GM23338 (cell line): ENCODE data around the gene OSBPL10. TPM values are rescaled to one million over a fixed set of nuclear protein-coding genes. Genes with fewer than 3 reads are reported as not detected.

Experiments
- ATAC-seq: fragments of 200-7000 bp; cut with Tn5 transposase; 3 replicates; pipeline ENCODE4 v1.9.1; 2020
- DNase-seq: peaks from one replicate; pipeline ENCODE4 v3.0.0-alpha.2; 2015; ENCODE audit warnings: low spot score
- H2AFZ ChIP-seq: fragments of 200-600 bp; sonication (generic); 2 replicates; pipeline ENCODE4 v1.8.0; 2016; ENCODE audit warnings: antibody characterized with exemption, mild to moderate bottlenecking, moderate library complexity
- H3F3A ChIP-seq: fragments of 200-600 bp; sonication (generic); replicated peaks from 2 replicates; pipeline ENCODE4 v1.8.0; 2017; ENCODE audit warnings: antibody characterized with exemption, mixed run types, low read depth
- H3K27ac ChIP-seq: fragments of 200-600 bp; sonication (generic); 2 replicates; pipeline ENCODE4 v1.6.1; 2016; ENCODE audit warnings: low read depth
- H3K27me3 ChIP-seq: fragments of 200-600 bp; sonication (generic); 2 replicates; pipeline ENCODE4 v1.8.0; 2016; ENCODE audit warnings: mild to moderate bottlenecking, mixed run types, moderate library complexity; ENCODE audit not compliant: insufficient read depth
- H3K36me3 ChIP-seq: fragments of 200-600 bp; sonication (generic); 2 replicates; pipeline ENCODE4 v1.8.0; 2016; ENCODE audit warnings: mild to moderate bottlenecking; ENCODE audit not compliant: insufficient read depth
- H3K4me1 ChIP-seq: fragments of 200-600 bp; sonication (generic); 2 replicates; pipeline ENCODE4 v1.8.0; 2016; ENCODE audit warnings: mild to moderate bottlenecking, moderate library complexity; ENCODE audit not compliant: insufficient read depth
- H3K4me2 ChIP-seq: fragments of 200-600 bp; sonication (generic); 2 replicates; pipeline ENCODE4 v1.7.1; 2017; ENCODE audit warnings: mixed run types
- H3K4me3 ChIP-seq: fragments of 200-600 bp; sonication (generic); 2 replicates; pipeline ENCODE4 v1.6.1; 2016; ENCODE audit warnings: mixed run types
- H3K79me2 ChIP-seq: fragments of 200-600 bp; sonication (generic); replicated peaks from 2 replicates; pipeline ENCODE4 v1.8.0; 2017; ENCODE audit warnings: mild to moderate bottlenecking; ENCODE audit not compliant: insufficient read depth
- H3K9me2 ChIP-seq: fragments of 200-600 bp; sonication (generic); 2 replicates; pipeline ENCODE4 v1.8.0; 2017; ENCODE audit not compliant: insufficient read depth
- H4K20me1 ChIP-seq: fragments of 200-600 bp; sonication (generic); replicated peaks from 2 replicates; pipeline ENCODE4 v1.8.0; 2017; ENCODE audit warnings: mild to moderate bottlenecking; ENCODE audit not compliant: insufficient read depth
- H3K27ac Mint-ChIP-seq: 2 replicates; pipeline ENCODE4 v1.8.0; 2020; ENCODE audit warnings: inconsistent platforms, mild to moderate bottlenecking, moderate library complexity, mixed read lengths
- H3K27me3 Mint-ChIP-seq: 3 replicates; pipeline ENCODE4 v1.8.0; 2022; ENCODE audit warnings: low read depth, mild to moderate bottlenecking, moderate library complexity, mixed read lengths, inconsistent platforms; ENCODE audit not compliant: insufficient read depth, poor library complexity
- H3K36me3 Mint-ChIP-seq: 3 replicates; pipeline ENCODE4 v1.8.0; 2021; ENCODE audit warnings: low read depth, mild to moderate bottlenecking, inconsistent platforms, moderate library complexity, mixed read lengths
- H3K4me1 Mint-ChIP-seq: 3 replicates; pipeline ENCODE4 v1.8.0; 2020; ENCODE audit warnings: mild to moderate bottlenecking, inconsistent platforms, mixed read lengths
- H3K4me3 Mint-ChIP-seq: 3 replicates; pipeline ENCODE4 v1.8.0; 2021; ENCODE audit warnings: moderate library complexity, mild to moderate bottlenecking, inconsistent platforms, mixed read lengths
- H3K9me3 Mint-ChIP-seq: 3 replicates; pipeline ENCODE4 v1.8.0; 2020; ENCODE audit warnings: moderate library complexity, mild to moderate bottlenecking, inconsistent platforms, mixed read lengths
- CREB1 ChIP-seq: fragments of 250-450 bp; sonication (Bioruptor Pico); IDR thresholded peaks from 2 replicates; pipeline ENCODE4 v1.5.0; 2020; ENCODE audit warnings: low read depth, mild to moderate bottlenecking, moderate library complexity
- ETS1 ChIP-seq: IDR thresholded peaks from 2 replicates; pipeline ENCODE4 v1.6.1; 2016; ENCODE audit warnings: antibody characterized with exemption
- EZH2 ChIP-seq: fragments of 200-600 bp; sonication (generic); IDR thresholded peaks from one replicate; pipeline ENCODE4 v1.8.0; 2017; ENCODE audit warnings: antibody characterized with exemption, mild to moderate bottlenecking, low read depth; ENCODE audit not compliant: unreplicated experiment
- EZH2phosphoT487 ChIP-seq: fragments of 200-600 bp; sonication (generic); IDR thresholded peaks from one replicate; pipeline ENCODE4 v1.8.1; 2018; ENCODE audit warnings: antibody characterized with exemption; ENCODE audit not compliant: unreplicated experiment
- JUNB ChIP-seq: IDR thresholded peaks from one replicate; pipeline ENCODE4 v1.6.1; 2016; ENCODE audit warnings: antibody characterized with exemption; ENCODE audit not compliant: unreplicated experiment
- POLR2AphosphoS5 ChIP-seq: IDR thresholded peaks from 2 replicates; pipeline ENCODE4 v1.6.1; 2016; ENCODE audit warnings: antibody characterized with exemption, low read depth
- STAT1 ChIP-seq: IDR thresholded peaks from one replicate; pipeline ENCODE4 v1.6.1; 2016; ENCODE audit warnings: antibody characterized with exemption; ENCODE audit not compliant: unreplicated experiment
- ZNF114 ChIP-seq: fragments of 250-450 bp; sonication (Bioruptor Pico); IDR thresholded peaks from 2 replicates; pipeline ENCODE4 v1.5.0; 2020; ENCODE audit warnings: mild to moderate bottlenecking, moderate library complexity
- ZNF331 ChIP-seq: fragments of 250-450 bp; sonication (Bioruptor Pico); IDR thresholded peaks from 2 replicates; pipeline ENCODE4 v1.5.0; 2020; ENCODE audit warnings: low read depth, mild to moderate bottlenecking, moderate library complexity
- ZNF462 ChIP-seq: fragments of 250-450 bp; sonication (Bioruptor Pico); IDR thresholded peaks from 2 replicates; pipeline ENCODE4 v1.5.0; 2020; ENCODE audit warnings: mild to moderate bottlenecking, moderate library complexity
- polyA plus RNA-seq: library from polyadenylated mRNA; unstranded; fragments of >200 nt; fragmentation: Nextera tagmentation; extraction: Ambion mirVana; gene quantifications from 2 replicates; pipeline ENCODE4 v1.2.1, GENCODE V29; 2016
- total RNA-seq: library from RNA; depleted of rRNA; stranded (reverse); fragments of >200 nt; shearing (Covaris generic); gene quantifications from 2 replicates; pipeline ENCODE4 v1.2.3, GENCODE V29; 2014

The OSBPL10 gene
- total and polyA plus RNA-seq, 2 experiments from 2014 or later = 23.8 to 149 TPM

DNA sequence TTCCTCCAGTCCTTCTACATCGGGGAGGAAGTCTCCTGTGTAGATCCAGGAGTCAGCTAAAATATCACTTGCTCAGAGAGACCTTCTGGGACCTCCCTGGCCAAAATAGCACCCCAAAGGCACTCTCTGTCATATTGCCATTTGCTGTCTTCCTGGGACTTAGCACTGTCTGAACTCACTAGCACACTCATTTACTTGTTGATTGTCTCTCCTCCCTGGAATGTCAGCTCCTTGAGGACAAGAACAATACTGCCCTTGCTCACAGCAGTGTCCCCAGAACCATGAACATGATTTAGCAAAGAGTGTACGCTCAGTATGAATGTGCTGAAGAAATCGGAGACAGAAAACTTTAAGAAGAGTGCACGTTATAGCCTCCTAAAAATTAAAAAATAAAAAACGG, 245.4 kb downstream of the OSBPL10 start:
- Mint-ChIP-seq H3K4me1 (peaks cover 26% of the 10 kb centered on the region), H3K27ac (no peak overlapping the region), H3K4me3 (no peak overlapping the region), H3K36me3 (peaks cover 24% of the 10 kb centered on the region), H3K9me3 (no peaks in the 10 kb centered on the region), H3K27me3 (no peaks in the 10 kb centered on the region)
- Histone ChIP-seq H4K20me1 (peaks cover 3% of the 10 kb centered on the region), H3F3A (no peaks in the 10 kb centered on the region), H2AFZ (no peak overlapping the region), H3K4me1 (peaks cover 5% of the 10 kb centered on the region; the same call in 1 of the 2 replicates), H3K36me3 (no peaks in the 10 kb centered on the region), H3K9me2 (no peaks in the 10 kb centered on the region), H3K4me2 (no peak overlapping the region), H3K27me3 (no peaks in the 10 kb centered on the region), H3K79me2 (peaks cover 22% of the 10 kb centered on the region; the same call in 1 of the 2 replicates), H3K27ac (no peak overlapping the region), H3K4me3 (no peak overlapping the region)
- ATAC-seq (peak; percentile 53), DNase-seq (no peak)
- TF ChIP-seq EZH2 (no peak), ETS1 (no peak), ZNF462 (CRISPR knock-in tag) (no peak), STAT1 (no peak), ZNF331 (CRISPR knock-in tag) (no peak), ZNF114 (CRISPR knock-in tag) (no peak), EZH2phosphoT487 (no peak), JUNB (no peak), CREB1 (CRISPR knock-in tag) (no peak), POLR2AphosphoS5 (no peak)
